ENCODE data around the gene PCDHGB4.

Gene PCDHGB4

DNA sequence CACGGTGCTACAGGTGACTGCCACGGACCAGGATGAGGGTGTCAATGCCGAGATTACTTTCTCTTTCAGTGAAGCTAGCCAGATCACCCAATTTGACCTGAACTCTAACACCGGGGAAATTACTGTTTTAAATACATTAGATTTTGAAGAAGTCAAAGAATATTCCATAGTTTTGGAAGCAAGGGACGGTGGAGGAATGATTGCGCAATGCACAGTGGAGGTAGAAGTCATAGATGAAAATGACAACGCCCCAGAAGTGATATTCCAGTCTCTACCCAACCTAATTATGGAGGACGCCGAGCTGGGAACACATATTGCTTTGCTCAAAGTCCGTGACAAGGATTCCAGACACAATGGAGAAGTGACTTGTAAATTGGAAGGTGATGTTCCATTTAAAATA, 1.2 kb downstream of the PCDHGB4 start:
- Histone ChIP-seq H3K4me1 (ENCODE audit: low read length) (no peaks in the 10 kb centered on the region), H3K4me2 (ENCODE audit: low read depth, low read length) (peak overlapping the region; percentile 43; the same call in 1 of the 2 replicates), H3K27me3 (replicated peaks; ENCODE audit: insufficient read depth, low read length) (peaks cover 10% of the 10 kb centered on the region; the same call in 1 of the 2 replicates), H3K36me3 (replicated peaks; ENCODE audit: insufficient read depth, low read length) (no peaks in the 10 kb centered on the region), H3F3A (ENCODE audit: insufficient read depth, low read length) (no peaks in the 10 kb centered on the region), H3K79me2 (ENCODE audit: low read length) (no peaks in the 10 kb centered on the region), H3K9me3 (replicated peaks; ENCODE audit: insufficient read depth, low read length) (no peaks in the 10 kb centered on the region), H2AFZ (ENCODE audit: low read length) (no peak overlapping the region), H4K20me1 (ENCODE audit: insufficient read depth, low read length) (no peaks in the 10 kb centered on the region), H3K27ac (ENCODE audit: low read length) (no peak overlapping the region), H3K4me3 (ENCODE audit: low read length) (no peak overlapping the region; the same call in 1 of the 2 replicates), H3K9me2 (replicated peaks; ENCODE audit: insufficient read depth, low read length) (no peaks in the 10 kb centered on the region), H3K9ac (ENCODE audit: low read length) (no peak overlapping the region)
- TF ChIP-seq EZH2 (optimal IDR thresholded peaks at IDR 0.05; ENCODE audit: low read depth, low read length): no peak
- no peak for TF ChIP-seq EZH2phosphoT487 (IDR thresholded peaks at IDR 0.05; ENCODE audit: low read length)
- TF ChIP-seq, protein P1, sequence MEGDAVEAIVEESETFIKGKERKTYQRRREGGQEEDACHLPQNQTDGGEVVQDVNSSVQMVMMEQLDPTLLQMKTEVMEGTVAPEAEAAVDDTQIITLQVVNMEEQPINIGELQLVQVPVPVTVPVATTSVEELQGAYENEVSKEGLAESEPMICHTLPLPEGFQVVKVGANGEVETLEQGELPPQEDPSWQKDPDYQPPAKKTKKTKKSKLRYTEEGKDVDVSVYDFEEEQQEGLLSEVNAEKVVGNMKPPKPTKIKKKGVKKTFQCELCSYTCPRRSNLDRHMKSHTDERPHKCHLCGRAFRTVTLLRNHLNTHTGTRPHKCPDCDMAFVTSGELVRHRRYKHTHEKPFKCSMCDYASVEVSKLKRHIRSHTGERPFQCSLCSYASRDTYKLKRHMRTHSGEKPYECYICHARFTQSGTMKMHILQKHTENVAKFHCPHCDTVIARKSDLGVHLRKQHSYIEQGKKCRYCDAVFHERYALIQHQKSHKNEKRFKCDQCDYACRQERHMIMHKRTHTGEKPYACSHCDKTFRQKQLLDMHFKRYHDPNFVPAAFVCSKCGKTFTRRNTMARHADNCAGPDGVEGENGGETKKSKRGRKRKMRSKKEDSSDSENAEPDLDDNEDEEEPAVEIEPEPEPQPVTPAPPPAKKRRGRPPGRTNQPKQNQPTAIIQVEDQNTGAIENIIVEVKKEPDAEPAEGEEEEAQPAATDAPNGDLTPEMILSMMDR (IDR thresholded peaks at IDR 0.05; ENCODE audit: low read length): no peak
- DNase-seq: no peak

DNA sequence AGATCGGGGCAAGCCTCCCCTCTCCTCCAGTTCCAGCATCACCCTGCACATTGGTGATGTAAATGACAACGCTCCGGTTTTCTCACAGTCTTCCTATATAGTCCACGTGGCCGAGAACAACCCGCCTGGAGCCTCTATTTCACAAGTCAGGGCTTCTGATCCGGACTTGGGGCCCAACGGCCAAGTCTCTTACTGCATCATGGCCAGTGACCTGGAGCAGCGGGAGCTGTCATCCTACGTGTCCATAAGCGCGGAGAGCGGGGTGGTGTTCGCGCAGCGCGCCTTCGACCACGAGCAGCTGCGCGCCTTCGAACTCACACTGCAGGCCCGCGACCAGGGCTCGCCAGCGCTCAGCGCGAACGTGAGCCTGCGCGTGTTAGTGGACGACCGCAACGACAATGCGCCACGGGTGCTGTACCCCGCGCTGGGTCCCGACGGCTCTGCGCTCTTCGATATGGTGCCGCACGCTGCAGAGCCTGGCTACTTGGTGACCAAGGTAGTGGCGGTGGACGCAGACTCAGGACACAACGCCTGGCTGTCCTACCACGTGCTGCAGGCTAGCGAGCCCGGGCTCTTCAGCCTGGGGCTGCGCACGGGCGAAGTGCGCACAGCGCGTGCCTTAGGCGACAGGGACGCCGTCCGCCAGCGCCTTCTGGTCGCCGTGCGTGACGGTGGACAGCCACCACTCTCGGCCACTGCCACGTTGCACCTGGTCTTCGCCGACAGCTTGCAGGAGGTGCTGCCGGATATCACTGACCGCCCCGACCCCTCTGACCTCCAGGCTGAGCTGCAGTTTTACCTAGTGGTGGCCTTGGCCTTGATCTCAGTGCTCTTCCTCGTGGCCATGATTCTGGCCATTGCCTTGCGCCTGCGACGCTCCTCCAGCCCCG, 1.9 kb downstream of the PCDHGB4 start:
- Histone ChIP-seq H3K9ac (ENCODE audit: low read length) (no peak overlapping the region), H3K4me2 (ENCODE audit: low read depth, low read length) (no peak overlapping the region), H3K79me2 (ENCODE audit: low read length) (no peaks in the 10 kb centered on the region), H3K9me2 (replicated peaks; ENCODE audit: insufficient read depth, low read length) (no peaks in the 10 kb centered on the region), H3K9me3 (replicated peaks; ENCODE audit: insufficient read depth, low read length) (no peaks in the 10 kb centered on the region), H3F3A (ENCODE audit: insufficient read depth, low read length) (no peaks in the 10 kb centered on the region), H3K27me3 (replicated peaks; ENCODE audit: insufficient read depth, low read length) (0 out of 2 replicates have a peak, but pooled peaks cover 8% of the 10 kb centered on the region), H4K20me1 (ENCODE audit: insufficient read depth, low read length) (no peaks in the 10 kb centered on the region), H2AFZ (ENCODE audit: low read length) (no peak overlapping the region), H3K4me3 (ENCODE audit: low read length) (no peak overlapping the region), H3K27ac (ENCODE audit: low read length) (no peak overlapping the region), H3K36me3 (replicated peaks; ENCODE audit: insufficient read depth, low read length) (no peaks in the 10 kb centered on the region), H3K4me1 (ENCODE audit: low read length) (no peaks in the 10 kb centered on the region)
- DNase-seq: no peak
- TF ChIP-seq EZH2phosphoT487 (IDR thresholded peaks at IDR 0.05; ENCODE audit: low read length) (no peak), EZH2 (optimal IDR thresholded peaks at IDR 0.05; ENCODE audit: low read depth, low read length) (no peak)
- TF ChIP-seq, protein P1 (IDR thresholded peaks at IDR 0.05; ENCODE audit: low read length): no peak

DNA sequence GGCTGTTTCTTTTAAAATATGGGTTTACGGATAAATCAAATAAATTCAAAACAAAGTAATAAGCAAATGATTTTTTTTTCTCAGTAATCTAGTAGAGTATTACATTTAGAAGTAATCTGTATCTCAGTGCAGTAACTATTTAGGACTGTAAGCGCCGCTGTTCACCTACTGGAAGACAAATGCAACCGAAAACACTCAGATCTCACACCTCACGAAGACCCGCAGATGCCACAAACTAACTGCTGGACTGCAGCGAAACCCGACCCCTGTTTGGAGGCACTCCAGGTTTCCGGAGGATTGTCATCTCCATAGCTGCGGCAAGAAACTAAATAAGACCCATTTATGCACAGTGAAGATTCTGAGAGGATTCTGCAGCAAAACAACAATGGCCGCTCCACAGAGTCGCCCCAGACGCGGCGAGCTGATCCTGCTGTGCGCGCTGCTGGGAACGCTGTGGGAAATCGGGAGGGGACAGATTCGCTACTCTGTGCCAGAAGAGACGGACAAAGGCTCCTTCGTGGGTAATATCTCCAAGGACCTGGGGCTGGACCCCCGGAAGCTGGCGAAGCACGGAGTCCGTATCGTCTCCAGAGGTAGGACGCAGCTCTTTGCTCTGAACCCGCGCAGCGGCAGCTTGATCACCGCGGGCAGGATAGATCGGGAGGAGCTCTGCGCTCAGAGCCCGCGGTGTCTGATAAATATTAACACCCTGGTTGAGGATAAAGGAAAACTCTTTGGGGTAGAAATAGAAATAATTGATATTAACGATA, 5.1 kb downstream of the PCDHGB4 start, which contains the start of gene PCDHGA8:
TSS of gene PCDHGA8 (plus strand) at position 205 of the 770 bp plus-strand sequence. CDS start at position 386, 181 bp downstream.
- Histone ChIP-seq H3K79me2 (ENCODE audit: low read length) (no peaks in the 10 kb centered on the region), H3F3A (ENCODE audit: insufficient read depth, low read length) (no peaks in the 10 kb centered on the region), H3K9ac (ENCODE audit: low read length) (no peak within 1 kb of the TSS), H3K9me3 (replicated peaks; ENCODE audit: insufficient read depth, low read length) (no peaks in the 10 kb centered on the region), H3K27me3 (replicated peaks; ENCODE audit: insufficient read depth, low read length) (0 out of 2 replicates have a peak, but pooled peaks cover 5% of the 10 kb centered on the region), H3K4me3 (ENCODE audit: low read length) (no peak within 1 kb of the TSS), H3K4me1 (ENCODE audit: low read length) (no peaks in the 10 kb centered on the region), H4K20me1 (ENCODE audit: insufficient read depth, low read length) (no peaks in the 10 kb centered on the region), H3K36me3 (replicated peaks; ENCODE audit: insufficient read depth, low read length) (no peaks in the 10 kb centered on the region), H3K27ac (ENCODE audit: low read length) (no peak within 1 kb of the TSS), H3K9me2 (replicated peaks; ENCODE audit: insufficient read depth, low read length) (no peaks in the 10 kb centered on the region), H3K4me2 (ENCODE audit: low read depth, low read length) (no peak within 1 kb of the TSS), H2AFZ (ENCODE audit: low read length) (no peak within 1 kb of the TSS)
- peak; percentile 57 for DNase-seq
- no peak for TF ChIP-seq EZH2phosphoT487 (IDR thresholded peaks at IDR 0.05; ENCODE audit: low read length)
- TF ChIP-seq, protein P1 (IDR thresholded peaks at IDR 0.05; ENCODE audit: low read length): peak; percentile 52
